Suppressor macrophage treated with lipopolysaccharide for 1 hour (primary cell): ENCODE data around the gene BCL2A1.
A peak's percentile ranks its signal among the peaks of the same experiment; 100 is the strongest.
"Not testable (repeated sequence)": the region's sequence is repeated elsewhere in the genome, so short reads cannot be mapped to it uniquely, and the experiment has no call there.

Source experiments
- DNase-seq, 3 donors: peaks; one replicate each; pipeline ENCODE4 v3.0.0-alpha.2; 2020 to 2022

BCL2A1 gene

DNA sequence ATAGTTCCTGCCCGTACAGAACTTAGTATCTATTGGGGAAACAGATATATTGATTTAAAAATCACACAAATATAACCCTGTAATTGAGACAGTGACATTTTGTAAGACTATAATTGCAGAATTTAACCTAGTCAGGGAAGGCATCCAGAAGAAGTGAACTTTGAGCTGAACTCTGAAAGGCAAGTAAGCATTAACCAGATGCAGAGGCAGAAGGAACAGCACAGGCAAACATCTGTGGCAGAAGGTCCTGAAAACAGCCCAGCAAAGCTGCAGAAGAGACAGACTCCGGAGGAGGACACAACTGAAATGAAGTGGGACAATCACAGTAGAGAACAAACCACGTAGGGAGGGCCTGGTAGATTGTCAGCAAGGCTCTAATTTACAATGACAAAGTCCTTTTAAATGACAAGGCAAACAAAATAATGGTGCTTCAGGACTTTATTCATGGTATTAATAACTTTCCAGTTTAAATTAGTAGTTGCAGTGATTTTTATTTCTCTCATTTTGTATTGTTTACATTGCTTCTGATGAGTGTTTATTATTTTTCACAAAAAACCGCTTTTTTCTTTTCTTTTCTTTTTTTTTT lies 14.5 kb downstream of the BCL2A1 start:
- no peak for DNase-seq

DNA sequence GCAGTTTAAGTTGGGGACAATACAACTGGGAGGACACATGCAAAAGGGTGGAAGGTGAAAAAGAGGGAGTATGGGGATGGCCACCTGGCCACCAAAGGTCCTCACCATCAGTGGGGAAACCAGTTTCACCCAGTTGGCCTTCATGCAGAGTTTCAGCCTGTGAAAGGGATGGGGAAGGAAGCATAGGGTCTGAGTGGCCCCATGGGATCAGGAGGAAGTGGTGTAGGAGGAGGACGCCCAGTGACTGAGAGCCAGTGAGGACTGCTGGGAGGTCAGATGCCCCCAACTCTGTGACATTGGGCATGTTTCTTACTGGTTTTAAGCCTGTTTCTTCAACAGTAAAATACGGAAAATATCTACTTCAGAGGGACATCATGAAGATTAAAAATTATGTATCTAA lies 16.3 kb downstream of the BCL2A1 start:
- DNase-seq, result peak; percentile 69 to 77 (median 73)

DNA sequence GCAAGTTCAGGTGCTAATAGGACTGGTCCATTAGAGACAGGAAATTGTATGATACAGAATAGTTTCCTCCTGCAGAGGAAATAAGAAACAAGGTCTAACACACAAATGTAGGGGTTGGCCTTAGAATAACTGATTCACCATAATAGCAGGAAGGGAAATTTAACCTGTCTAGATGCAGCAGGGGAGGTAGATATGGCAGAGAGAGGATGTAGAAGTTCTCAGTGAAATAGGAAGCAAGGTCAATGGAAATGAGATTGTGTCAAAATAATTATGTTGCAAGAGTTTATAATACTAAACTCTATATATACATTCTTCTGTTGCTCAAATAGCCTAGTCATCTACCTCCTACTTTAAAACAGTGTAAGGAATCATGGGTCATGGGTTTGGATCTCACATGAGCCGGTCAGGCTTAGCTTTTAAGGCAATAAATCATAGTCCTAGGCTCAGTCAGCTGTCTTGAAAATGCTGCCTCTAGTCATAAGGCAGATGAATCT lies 17.0 kb downstream of the BCL2A1 start:
- peak; percentile 79 to 92 (median 89) for DNase-seq

DNA sequence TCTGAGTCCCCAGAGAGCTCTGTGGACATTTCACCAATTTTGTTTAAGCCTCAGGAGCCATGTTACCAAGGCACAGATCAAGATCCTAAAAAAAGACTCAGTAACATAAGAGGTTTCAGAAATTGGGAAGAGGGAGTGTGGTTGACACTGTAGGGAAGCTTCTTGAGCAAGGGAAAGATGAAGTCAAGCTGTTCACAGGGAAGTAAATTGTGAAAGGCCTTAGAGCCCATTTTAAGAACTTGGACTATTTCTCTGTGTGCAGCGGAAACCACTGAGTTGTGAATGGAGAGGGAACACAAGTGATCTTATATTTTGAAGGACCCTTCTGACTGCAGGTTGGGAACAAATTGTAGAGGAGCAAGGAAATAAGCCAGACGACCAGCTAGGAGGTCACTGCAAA lies 18.7 kb downstream of the BCL2A1 start:
- DNase-seq, result peak; percentile 74 to 86 (median 82)

DNA sequence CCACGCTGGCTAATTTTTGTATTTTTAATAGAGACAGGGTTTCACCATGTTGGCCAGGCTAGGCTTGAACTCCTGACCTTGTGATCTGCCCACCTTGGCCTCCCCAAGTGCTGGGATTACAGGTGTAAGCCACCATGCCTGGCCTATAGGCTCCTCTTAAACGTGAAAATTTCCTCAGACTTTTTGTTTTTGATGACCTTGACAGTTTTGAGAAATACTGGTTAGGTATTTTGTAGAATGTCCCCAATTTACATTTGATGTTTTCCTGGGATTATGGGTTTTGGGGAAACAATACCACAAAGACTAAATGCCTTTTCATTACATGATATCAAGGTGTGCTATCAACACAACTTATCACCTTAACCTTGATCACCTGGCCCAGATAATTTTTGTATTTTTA lies 20.7 kb downstream of the BCL2A1 start:
- DNase-seq, result no peak

DNA sequence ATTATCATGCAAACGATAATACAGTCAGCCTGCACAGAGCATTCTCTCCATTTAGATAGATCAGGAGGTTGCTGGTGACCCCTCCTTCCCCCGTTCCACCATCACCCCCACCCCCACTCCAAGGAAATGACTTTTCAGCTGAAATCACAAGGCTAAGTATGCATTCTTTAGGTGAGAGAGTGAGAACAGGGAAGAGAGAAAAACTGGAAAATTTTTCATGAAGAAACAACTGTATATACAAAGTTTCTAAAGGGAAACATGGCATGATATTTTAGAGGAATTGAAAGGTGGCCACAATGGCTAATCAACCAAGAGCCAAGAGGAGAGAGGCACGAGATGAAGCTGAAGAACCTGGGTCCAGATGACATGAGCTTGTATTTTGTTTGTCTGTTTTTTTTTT lies 22.2 kb downstream of the BCL2A1 start:
- peak in 1 of 3 donors; percentile 42 for DNase-seq

DNA sequence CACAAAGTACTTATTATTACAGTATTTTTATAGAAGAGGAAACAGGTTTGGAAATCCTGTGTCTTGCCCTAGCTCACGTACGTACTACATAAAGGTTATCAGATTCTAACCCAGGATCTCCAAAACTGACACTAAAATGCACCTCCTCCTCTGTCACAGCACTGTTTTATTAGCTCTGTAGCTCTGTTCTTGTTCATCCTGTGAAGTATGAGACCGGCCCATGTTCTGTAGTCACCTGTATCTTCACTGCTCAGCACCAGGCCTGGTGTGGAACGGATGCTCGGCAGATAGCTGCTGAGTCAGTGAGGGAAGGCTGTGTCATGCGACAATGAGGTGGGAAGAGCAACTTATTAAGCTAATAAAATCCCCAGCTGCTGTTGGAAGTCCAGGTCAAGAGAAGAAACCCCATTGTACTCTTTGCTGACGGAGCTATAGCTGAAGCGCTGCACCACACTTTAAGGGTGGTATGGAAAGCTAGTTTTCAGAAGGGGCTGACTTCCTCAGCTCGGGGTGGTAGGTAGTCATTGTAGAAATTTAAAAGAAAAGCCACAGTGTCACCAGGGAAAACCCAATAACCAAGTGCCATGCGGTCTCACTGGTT lies 22.8 kb downstream of the BCL2A1 start:
- DNase-seq, result peak; percentile 76 to 78 (median 76)

DNA sequence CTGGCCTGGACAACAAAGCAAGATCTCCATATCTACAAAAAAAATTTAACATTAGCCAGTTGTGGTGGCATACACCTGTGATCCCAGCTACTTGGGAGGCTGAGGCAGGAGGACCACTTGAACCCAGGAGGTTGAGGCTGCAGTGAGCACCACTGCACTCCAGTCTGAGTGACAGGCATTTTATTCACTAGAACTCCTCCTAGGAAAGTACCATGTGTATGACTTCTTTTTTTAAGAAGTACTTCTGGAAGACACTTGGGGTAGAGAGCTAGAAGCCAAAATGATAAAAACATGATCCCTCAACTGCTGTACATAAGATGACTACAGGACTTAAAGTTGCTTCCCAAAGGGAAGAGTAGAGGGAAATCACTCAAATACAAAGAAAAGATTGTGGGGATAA lies 24.0 kb downstream of the BCL2A1 start:
- peak in 1 of 3 donors; percentile 66 for DNase-seq

DNA sequence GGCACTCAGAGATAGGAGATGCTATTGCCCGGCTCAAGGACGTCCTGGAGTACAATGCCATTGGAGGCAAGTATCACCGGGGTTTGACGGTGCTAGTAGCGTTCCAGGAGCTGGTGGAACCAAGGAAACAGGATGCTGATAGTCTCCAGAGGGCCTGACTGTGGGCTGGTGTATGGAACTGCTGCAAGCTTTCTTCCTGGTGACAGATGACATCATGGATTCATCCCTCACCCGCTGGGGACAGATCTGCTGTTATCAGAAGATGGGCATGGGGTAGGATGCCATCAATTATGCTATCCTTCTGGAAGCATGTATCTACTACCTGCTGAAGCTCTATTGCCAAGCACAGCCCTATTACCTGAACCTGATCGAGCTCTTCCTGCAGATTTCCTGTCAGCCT lies 26.4 kb downstream of the BCL2A1 start:
- no peak for DNase-seq

DNA sequence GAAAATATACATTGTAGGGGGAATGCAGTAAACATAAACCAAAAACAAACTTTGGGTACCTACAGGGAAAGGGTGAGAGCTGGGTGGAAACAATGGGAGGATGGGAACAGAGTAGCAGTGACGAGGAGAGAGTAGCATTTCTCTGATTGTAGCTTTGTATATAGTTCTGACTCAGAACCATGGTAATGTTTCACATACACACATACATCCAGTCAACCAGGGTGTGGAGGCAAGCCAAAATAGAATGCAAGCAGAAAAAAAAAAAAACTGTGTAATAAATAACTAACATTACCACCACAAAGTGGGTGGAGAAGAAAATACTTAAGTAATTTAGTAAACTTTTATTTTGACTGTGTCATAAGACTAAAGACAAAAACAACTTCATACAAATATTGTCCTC lies 27.2 kb downstream of the BCL2A1 start:
- DNase-seq, result peak in 2 of 3 donors; percentile 66 to 76

DNA sequence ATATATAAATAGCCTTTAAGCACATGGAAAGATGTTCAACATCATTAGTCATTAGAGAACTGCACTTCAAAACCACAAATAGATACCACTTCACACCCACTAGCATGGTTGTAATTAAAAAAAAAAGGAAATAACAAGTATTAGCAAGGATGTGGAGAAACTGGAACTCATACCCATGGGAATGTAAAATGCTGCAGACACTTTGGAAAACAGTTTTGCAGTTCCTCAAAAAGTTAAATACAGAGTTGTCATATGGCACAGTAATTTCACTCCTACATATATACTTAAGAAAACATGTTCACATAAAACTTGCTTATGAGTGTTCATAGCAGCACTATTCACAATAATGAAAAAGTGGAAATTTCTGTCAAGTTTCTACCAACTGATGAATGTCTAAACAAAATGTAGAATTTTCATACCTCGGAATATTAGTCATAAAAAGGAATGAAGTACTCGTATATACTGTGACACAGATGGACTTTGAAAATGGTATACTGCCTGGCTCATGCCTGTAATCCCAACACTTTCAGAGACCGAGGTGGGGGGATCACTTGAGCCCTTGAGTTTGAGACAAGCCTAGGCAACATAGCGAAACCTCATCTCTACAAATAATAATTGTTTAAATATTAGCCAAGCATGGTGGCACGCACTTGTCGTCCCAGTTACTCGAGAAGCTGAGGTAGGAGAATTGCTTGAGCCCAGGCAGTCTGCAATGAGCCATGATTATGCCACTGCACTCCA lies 28.1 kb downstream of the BCL2A1 start:
- peak; percentile 54 to 90 (median 72) for DNase-seq

DNA sequence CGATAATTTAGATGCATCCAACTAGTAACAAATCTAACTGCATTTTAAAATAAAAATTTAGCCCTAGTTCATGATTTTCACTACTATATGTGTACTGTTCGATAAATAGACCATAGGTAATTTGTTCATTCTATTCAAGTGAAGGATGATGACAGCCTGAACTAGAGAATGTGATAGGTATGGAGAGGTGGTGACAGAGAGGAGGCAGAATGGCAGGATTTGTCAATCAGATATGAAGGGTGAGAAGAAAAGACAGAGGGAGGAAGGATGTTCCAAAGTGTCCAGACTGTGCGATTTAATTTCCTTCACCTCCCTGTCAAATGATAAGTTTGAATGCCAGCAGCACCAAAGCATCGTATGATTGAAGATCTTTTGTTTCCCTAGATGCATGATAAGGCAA lies 31.6 kb downstream of the BCL2A1 start:
- no peak for DNase-seq

DNA sequence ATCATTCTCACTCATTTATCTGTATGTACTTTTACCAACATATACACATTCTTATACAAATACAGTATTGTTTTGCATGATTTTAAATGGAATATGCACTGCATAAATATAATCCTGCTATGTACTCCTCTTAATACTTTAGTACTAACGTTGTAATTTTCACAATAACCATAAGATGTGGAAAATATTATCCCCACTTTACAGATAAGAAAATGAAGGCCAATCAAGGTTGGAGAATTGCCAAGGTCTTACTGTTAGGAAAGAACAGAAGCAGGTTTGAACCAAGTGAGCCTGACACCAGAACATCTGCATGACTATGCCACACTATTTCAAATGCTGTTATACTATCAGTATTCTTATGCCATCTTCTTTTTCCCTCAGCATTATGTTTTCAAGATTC lies 32.9 kb downstream of the BCL2A1 start:
- no peak for DNase-seq

DNA sequence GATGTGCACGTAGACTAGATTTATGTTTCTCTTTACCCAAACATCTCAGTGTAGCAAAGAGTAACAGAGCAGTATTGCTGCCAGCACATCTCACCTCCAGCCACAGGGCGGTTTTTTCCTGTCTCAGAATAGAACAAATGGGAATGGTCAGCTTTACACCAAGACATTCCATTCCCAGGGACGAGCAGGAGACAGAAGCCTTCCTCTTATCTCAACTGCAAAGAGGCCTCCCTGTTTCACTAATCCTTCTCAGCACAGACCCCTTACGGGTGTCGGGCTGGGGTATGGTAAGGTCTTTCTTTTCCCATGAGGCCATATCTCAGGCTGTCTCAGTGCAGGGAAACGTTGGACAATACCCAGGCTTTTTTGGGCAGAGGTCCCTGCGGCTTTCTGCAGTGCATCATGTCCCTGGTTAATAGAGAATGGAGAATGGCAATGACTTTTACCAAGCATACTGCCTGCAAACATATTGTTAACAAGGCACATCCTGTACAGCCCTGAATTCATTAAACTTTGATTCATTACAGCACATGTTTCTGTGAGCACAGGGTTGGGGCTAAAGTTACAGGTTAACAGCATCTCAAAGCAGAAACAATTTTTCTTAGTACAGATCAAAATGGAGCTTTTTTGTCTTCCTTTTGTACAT lies 35.3 kb downstream of the BCL2A1 start:
- DNase-seq, result not testable (repeated sequence)

DNA sequence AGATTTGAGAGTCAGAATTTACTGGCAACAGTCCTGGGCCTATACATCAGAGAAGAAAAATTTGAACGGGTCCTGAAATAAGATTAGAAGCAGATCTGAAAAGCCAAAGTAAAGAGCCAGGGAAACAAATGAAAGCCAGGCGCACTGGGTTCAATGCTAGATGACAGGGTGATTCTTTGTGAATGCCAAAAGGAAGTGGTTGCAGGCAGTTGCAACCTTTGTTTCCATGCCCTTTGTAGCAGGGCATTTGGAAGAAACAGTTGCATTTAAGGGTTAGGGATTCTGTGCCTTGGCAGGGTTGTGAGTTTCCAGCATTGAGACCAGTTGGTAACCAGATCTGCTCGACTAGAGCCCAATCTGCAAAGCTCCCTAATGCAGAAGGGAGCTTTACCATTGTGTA lies 37.8 kb downstream of the BCL2A1 start:
- no peak for DNase-seq

DNA sequence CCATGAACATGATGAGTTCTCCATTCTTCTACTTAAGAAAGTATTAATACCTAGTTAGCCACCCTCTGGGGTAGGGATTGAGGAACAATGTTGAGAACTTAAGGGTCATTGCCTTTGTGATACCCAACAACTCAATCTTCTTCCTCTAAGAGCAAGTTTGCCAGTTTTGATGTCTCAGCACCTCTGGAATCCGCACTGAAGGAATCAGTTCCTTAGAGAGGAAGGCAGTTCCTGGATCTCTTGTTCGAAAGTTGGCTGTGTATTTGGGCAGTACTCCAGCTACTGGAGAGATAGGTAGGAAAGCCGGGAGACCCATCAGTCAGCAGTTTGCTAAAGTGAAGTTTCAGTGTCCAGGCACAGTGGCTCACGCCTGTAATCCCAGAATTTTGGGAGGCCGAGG lies 38.5 kb downstream of the BCL2A1 start:
- peak; percentile 41 to 58 (median 58) for DNase-seq

DNA sequence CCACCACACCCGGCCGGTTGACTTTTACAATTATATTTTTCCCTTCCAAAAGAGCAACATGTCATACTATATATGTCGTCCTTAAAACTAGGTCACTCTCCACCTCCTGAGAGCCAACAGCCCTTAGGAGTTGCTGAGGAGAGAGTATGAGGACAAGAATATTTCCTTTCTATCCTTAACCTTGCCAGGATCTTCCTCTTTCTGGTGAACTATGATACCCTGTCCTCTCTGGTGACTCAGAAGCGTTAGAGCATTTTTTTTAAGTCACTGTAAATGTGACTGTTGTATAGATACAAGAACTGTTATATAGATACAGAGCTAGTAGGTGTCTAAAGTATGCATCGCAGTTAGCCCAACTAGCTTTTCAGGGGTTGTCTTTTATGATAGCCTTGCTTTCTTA lies 40.5 kb downstream of the BCL2A1 start:
- peak; percentile 60 to 84 (median 80) for DNase-seq

DNA sequence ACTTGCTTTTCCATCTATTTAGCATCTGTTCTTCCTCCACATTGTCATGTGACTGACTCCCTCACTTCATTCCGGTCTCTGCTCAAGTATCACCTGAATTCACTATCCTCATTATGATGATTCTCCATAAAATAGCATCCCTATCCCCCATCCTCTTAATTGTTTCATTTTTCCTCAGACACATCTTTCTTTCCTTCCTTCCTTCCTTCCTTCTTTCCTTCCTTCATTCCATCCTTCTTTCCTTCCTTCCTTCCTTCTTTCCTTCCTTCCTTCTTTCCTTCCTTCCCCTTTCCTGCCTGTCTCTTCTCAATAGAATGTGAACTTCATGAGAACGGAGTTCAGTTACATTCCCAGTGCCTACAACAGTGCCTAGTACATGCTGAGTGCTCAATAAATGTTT lies 41.6 kb downstream of the BCL2A1 start:
- DNase-seq, result no peak

DNA sequence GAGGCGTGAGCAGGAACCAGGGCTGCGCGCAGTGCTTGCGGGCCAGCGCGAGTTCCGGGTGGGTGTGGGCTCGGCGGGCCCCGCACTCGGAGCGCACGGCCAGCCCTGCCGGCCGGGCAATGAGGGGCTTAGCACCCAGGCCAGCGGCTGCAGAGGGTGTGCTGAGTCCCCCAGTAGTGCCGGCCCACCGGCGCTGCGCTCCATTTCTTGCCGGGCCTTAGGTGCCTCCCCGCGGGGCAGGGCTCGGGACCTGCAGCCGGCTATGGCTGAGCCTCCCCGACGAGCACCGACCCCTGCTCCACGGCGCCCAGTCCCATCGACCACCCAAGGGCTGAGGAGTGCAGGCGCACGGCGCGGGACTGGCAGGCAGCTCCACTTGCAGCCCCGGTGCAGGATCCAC lies 44.9 kb downstream of the BCL2A1 start:
- DNase-seq, result not testable (repeated sequence)

DNA sequence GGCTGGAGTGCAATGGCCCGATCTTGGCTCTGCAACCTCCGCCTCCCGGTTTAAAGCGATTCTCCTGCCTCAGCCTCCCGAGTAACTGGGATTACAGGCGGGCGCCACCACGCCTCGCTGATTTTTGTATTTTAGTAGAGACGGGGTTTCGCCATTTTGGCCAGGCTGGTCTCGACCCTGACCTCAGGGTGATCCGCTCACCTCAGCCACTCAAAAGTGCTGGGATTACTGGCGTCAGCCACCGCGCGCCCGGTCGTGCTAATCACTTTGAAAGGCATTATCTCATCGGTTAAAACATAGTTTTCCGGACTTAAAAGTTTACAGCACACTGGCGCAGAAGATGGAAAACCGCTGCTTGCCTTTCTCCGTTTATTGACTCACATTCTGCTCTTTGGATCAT lies 46.6 kb downstream of the BCL2A1 start:
- no peak for DNase-seq

DNA sequence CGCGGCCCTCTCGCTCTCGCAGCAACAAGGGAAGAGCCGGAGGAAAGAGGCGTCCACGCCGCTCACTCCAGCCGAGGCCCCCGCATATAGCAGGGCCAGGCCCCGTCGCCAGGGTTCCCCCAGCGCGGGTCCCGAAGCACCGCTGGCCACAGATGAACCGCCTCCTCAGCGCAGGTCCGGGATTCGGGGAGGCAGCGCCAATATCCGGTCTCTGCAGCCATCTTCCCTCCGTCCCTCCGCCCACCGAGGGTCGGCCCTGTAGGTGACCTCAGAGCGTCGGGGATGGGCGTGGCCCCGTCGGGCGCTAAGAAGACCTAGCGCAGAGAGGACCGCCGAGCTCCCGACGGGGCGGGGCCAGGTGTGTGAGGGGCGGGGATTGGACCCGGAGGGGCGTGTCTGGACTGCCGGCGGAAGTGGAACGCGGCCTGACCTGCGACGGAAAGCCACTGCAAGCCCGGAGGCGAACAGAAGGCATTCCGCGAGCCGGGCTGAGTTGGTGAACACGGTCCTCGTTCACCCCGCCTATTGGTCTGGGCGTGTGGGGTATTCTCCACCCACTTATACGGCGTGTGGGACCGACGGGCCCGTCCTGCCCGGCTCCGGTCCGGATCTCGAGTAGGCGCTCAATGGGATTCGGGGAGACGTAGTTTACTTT lies 47.4 kb downstream of the BCL2A1 start:
- peak; percentile 93 to 97 (median 94) for DNase-seq

DNA sequence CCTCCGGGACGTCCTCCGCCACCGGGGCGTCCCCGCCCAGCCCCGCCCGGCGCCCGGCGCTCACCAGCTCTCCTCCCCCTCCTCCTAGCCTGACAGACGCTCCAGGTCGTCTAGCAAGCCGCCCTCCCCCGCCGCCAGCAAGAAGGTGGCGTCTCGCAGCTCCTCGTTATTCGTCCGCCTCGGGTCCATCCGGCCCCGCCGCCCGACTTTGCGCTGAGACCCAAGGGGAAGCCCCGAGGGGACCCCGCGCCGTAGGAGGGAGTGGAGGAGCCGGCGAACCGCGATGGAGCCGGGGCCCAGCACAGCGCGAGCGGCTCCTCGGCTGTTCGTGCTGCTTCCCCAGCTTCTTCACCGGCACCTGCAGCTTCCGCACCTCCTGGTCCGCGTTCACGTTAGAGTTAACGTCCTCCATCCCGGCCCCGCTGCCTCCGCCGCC lies 47.9 kb downstream of the BCL2A1 start:
- DNase-seq, result peak; percentile 57 to 85 (median 66)

DNA sequence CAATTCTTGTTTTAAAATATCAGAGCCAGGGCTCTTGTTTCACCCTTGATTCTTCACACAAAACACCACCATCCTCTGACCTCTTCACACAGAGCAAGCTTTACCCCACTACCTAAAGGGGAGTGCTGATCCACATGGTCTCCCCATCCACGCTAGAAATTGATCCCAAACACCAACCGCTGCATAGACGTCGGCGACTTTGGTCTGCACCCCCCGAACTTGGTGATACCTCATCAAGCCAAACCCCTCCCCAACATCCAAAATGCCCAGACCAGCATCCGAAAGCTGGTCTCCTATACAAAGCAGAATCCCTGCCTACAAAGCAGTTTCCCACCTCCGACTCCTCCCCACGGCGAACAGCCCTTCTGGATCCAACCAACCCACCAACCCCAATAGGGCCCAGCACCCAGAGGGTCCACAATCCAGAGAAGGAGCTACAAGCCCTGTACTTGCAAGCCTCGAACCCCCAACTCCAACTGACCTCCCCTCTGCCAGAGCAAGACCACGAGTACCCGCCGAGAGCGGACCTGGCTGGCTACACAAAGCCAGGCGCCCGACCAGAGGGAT lies 48.4 kb downstream of the BCL2A1 start:
- DNase-seq, result no peak
